Activated CD4-positive, alpha-beta T cell treated with anti-CD3 and anti-CD28 coated beads, Interleukin-2, amount 50 U/mL, for 24 hours (primary cell): ENCODE results near the gene TMEM109.
A peak's percentile ranks its signal among the peaks of the same experiment; 100 is the strongest.
"Not testable (repeated sequence)": the region's sequence is repeated elsewhere in the genome, so short reads cannot be mapped to it uniquely, and the experiment has no call there.

Experiments used
- DNase-seq, 2 donors: peaks; one replicate each; pipeline ENCODE4 v3.0.0-alpha.2; 2020; ENCODE audit warnings: low read depth in 1 of 2, low spot score in 1 of 2

TMEM109 gene

GRCh38 chr11:60909680-60910280 lies 4.2 kb upstream of the TMEM109 start:
- not testable (repeated sequence) for DNase-seq

DNA sequence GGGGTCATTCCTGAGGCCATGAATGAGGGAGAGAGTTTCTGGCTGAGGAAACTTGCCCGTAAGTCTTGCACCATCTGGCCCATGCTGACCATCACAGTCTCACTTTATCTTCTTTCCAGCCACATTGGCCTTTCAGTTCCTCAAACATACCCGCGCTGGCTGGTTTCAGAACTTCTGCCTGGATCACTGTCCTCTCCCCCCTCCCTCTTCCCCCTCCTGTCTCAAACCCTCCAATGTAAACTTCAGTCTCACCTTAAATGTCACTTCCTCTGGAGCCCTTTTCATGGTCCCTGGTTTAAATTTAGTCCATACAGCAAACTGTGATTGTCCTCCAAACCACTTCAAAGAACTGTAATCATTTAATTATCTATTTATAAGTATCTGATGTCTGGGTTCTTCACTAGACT lies 3.7 kb upstream of the TMEM109 start:
- DNase-seq = no peak

GRCh38 chr11:60910711-60911380 lies 3.1 kb upstream of the TMEM109 start:
- DNase-seq = no peak

GRCh38 chr11:60912223-60912850 lies 1.6 kb upstream of the TMEM109 start:
- DNase-seq = no peak

DNA sequence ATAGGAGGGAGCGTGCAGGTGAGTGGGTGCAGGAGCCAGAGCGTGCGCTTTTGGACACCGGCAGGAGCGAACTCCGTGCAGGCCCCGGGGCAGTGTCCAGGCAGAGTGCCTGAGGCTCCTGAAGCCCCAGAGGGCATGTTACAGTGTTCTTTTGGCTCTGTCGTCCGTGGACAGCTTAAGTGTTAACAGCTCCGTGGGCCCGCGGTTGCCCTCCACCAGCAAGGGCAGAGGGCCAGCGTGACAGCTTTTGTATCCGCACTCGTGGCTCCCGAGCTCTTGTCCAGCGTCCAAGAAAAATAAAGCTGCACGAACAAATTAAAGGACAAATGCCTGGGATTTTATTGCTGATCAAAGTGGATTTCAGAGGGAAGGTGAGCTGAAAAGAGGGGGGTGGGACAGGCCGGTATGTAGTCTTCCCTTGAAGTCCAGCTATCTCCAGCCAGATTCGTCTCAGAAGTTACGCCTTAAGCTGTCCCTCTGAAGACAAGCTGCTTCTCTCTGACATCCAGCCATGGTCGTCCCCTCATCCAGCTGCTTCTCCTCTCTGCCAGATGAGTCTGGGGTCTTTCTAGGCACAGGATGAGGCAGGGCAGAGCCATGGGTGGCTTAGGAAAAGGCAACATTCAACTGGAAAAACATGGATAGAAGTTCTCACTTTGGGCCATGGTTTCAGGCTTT lies 968 bp upstream of the TMEM109 start:
- DNase-seq = no peak

- DNase-seq = peak in 1 of 2 donors; percentile 18
Observed at GRCh38 chr11:60914633-60915247, 782 bp downstream of the TMEM109 start.

DNA sequence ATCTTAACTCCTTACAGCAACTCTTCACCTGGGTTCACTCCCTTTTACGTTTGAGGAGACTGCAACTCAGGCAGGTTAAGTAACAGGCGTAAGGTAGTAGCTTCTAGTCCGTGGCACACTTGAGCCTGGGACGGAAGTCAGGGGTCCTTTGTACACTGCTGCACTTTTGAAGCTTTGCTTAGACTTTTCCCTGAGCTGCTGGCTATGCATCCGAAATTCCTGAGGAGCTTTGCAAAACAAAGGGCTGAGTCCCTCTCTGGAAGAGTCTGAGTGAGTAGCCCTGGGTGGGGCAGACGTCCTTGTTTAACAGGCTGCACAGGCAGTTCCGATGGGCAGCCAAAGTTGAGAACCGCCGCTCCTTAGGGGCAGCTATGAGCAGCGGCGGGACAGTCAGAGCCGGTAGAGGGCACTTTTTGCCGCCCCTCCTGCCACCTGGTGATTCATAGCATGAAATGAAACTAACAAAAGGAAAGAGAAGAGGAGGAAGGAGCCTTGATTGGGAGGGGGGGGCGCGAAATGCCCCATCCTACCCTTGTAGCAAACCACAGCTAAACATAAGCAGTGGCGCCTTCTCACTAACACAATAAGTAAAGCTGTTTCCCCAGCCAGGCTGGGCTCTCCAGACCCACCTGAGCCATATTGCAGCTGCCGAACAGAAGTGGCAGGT lies 1.4 kb downstream of the TMEM109 start:
- DNase-seq = peak; percentile 50 to 59

DNA sequence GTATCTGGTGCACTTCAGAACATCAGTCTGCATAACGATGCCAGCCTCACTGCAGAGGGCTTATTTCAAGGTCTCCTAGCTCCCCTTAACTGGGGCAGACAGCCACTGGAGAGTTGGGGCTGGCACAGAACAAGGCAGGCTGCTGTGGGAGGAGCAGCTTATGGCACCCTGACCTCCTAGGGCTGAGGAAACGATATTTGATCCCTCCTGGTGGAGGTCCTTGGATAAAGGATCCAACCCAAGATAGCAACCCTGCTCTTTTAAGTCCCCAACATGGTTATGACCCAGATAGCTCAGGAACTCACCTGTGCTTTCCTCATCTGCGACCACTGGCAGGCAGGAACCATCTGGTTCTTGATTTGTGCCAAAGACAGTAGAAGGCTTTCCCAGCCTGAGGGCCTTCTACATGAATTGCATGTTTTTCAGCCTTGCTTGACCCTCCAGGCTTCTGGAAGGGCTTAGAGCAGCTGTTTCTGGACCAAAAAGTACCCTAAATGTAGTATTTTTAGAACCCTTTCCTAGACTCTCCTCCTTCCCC lies 2.8 kb downstream of the TMEM109 start:
- no peak for DNase-seq

GRCh38 chr11:60917267-60917666 lies 3.3 kb downstream of the TMEM109 start:
- DNase-seq = no peak

GRCh38 chr11:60918251-60918938 lies 4.4 kb downstream of the TMEM109 start:
- no peak for DNase-seq

DNA sequence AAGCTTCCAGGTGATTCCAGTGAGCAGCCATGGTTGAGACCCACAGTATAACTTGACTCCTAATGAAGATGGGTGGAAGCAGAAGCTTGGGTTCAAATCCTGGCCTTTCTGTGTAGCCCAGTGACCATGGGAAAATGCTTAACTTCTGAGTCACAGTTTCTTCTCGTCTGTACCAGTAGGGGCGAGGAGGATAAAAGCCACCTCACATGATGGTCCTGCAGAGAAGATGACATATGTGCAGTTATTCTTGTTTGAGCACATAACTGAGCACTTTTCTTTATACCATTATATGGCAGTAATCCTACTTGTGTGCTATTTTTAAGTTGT lies 4.9 kb downstream of the TMEM109 start:
- no peak for DNase-seq

- DNase-seq = no peak
Observed at GRCh38 chr11:60919320-60919719, 5.4 kb downstream of the TMEM109 start.

DNA sequence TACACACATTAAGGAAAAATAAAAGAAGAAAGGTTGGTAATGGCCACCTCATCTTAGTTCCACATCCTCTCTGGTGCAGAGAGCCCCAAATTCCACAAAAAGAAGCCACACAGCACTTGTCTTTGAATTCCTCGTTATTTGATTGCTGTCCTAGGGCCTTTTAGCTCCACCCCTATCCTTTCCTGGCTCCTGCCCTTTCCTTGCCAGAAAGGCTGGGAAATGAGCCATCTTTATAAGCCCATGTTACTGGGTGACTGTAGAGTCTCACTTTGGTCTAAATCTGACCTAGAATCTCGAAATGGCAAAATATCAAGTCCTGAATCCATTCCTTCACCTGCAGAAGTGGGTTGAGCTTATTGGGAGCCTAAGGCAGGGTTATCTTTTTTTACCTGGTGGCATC lies 6.0 kb downstream of the TMEM109 start:
- no peak for DNase-seq

DNA sequence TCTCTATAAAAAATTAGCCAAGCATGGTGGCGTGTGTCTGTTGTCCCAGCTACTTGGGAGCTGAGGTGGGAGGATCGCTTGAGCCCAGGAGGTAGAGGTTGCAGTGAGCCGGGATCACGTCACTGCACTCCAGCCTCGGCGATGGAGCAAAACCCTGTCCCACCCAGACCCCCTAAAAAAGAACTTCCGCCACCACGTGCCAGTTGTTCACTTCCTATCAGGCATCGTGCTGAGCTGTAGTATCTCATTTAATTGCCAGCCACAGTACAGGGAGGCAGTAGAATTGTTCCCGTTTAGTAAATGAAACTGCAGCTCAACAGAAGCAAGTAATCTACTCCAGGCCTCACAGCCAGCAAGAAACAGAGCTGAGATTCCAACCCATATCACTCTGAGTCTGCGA lies 7.3 kb downstream of the TMEM109 start:
- no peak for DNase-seq

- no peak for DNase-seq
Observed at GRCh38 chr11:60921777-60922335, 7.9 kb downstream of the TMEM109 start.

- DNase-seq = no peak
Observed at GRCh38 chr11:60922906-60923305, 8.9 kb downstream of the TMEM109 start.

DNA sequence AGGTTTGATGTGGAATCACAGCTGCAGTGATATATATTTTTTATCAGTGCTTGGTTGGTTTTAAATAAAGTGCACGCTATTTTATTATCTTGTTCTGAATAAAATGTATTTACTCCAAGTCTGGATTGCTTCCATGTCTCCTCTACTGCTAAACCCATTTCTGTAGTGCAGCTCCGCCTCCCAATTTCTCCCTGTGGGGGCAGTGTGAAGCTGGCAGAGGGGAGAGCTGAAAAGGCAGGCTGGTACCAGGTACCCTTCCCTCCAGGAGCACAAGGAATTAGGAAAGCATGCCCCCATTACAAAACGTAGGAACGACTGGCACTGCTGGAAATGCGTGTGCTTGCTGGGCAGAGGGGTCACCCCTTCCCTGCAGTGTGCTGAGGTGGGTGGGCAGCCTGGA lies 9.4 kb downstream of the TMEM109 start:
- no peak for DNase-seq

- no peak for DNase-seq
Observed at GRCh38 chr11:60923800-60924109, 9.8 kb downstream of the TMEM109 start.

DNA sequence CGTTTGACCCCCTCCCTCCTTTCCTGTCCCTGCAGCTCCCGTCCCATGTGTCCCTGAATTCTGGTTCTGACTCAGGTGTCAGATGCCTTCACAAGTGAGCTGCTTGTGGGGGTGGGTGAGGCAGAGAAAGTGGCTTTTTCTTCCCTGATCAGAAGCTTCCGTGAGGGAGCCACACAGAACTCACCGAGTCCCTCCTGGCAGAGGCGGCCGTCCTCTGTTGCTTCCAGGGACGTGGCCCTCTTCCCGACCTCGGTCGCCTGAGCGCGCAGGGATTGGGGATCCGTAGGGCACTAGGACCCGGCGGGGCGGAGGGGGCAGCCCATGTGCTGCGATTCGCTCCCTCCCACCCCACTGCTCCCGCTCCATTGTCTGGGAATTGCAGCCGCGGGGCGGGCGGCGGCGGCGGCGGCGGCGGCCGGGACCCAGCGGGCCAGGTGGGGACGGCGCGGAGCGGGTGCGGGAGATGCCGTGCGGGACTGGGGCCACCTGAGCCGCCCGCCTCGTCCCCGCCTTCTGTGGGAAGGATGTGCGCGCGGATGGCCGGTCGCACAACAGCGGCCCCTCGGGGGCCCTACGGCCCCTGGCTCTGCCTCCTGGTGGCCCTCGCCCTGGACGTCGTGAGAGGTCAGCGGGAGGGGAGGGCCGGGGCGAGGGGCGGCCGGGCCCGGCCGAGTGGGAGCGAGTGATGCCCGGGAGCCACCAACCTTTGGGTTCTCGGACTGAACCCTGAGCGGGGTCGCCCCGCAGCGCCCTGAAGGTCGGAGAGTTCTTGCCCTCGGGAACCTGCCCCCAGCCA lies 10.3 kb downstream of the TMEM109 start, which contains the start of gene TMEM132A:
Gene TMEM132A, plus strand, starts transcription at position 351 of the 796 bp plus-strand sequence. Its CDS starts 174 bp downstream, at position 525.
- no peak for DNase-seq
